B cell (primary cell): Measurements from ENCODE around the gene FMNL1. TPM values are rescaled to one million over a fixed set of nuclear protein-coding genes. Genes with fewer than 3 reads are reported as not detected.

Source experiments
- ATAC-seq: fragments of 200-7000 bp; cut with Tn5 transposase; one replicate; pipeline ENCODE4 v1.10.0; 2021; ENCODE audit warnings: low read depth, mild to moderate bottlenecking, moderate number of reproducible peaks, moderate library complexity
- CTCF ChIA-PET: fragments of 350-600 bp; sonication (Branson Sonifier 250); formaldehyde crosslinking; loops from one replicate; lab custom pipeline; 2021; ENCODE audit warnings: antibody characterized with exemption, inconsistent platforms; lab: Charles Lee
- POLR2A ChIA-PET: fragments of 350-600 bp; sonication (Branson Sonifier 250); formaldehyde crosslinking; loops from one replicate; lab custom pipeline; 2021; ENCODE audit warnings: antibody characterized with exemption; lab: Charles Lee
- DNase-seq: peaks from one replicate; pipeline ENCODE4 v3.0.0; 2013
- H2AFZ ChIP-seq: 2 replicates; pipeline ENCODE4 v1.6.1; 2012; ENCODE audit warnings: mild to moderate bottlenecking, low read depth, low read length; ENCODE audit not compliant: insufficient read depth, poor library complexity, severe bottlenecking
- H3K27ac ChIP-seq, 2 donors: 1 replicate in 1 of 2; 2 replicates in 1 of 2; pipeline ENCODE4 v1.5.1; 2012 to 2013; ENCODE audit warnings: low read length in 2 of 2, mild to moderate bottlenecking in 2 of 2, moderate library complexity in 1 of 2
- H3K27me3 ChIP-seq, 4 experiments: fragments of 200-600 bp in 1 of 4; sonication (generic) in 1 of 4; replicated peaks in 1 of 4; 1 replicate in 2 of 4; 2 replicates in 2 of 4; pipeline versions ENCODE4 v1.6.1 to v1.7.0; 2013 to 2016; ENCODE audit warnings: low read length in 3 of 4, mild to moderate bottlenecking in 2 of 4, mixed read lengths in 1 of 4, moderate library complexity in 1 of 4; ENCODE audit not compliant: insufficient read depth in 4 of 4, control insufficient read depth in 3 of 4; ENCODE audit errors: control extremely low read depth in 1 of 4
- H3K36me3 ChIP-seq, 2 experiments: replicated peaks in 1 of 2; 1 replicate in 1 of 2; 2 replicates in 1 of 2; pipeline versions ENCODE4 v1.6.1 to v1.7.1; 2013; ENCODE audit warnings: low read length in 1 of 2; ENCODE audit not compliant: insufficient read depth in 2 of 2, control insufficient read depth in 1 of 2; ENCODE audit errors: control extremely low read depth in 1 of 2, extremely low read depth in 1 of 2
- H3K4me1 ChIP-seq, 2 donors: fragments of 200-600 bp in 1 of 2; sonication (generic) in 1 of 2; 1 replicate in 1 of 2; 2 replicates in 1 of 2; pipeline versions ENCODE4 v1.5.1 to v1.6.1; 2013 to 2017; ENCODE audit warnings: low read length in 2 of 2; ENCODE audit not compliant: control insufficient read depth in 2 of 2, insufficient read depth in 2 of 2
- H3K4me2 ChIP-seq: replicated peaks from 2 replicates; pipeline ENCODE3; 2012; ENCODE audit warnings: mild to moderate bottlenecking, low read depth, low read length; ENCODE audit not compliant: poor library complexity, severe bottlenecking
- H3K4me3 ChIP-seq, 5 experiments: fragments of 200-600 bp in 1 of 5; sonication (generic) in 1 of 5; 1 replicate in 3 of 5; 2 replicates in 2 of 5; pipeline versions ENCODE4 v1.5.1 to v1.7.0; 2011 to 2016; ENCODE audit warnings: low read length in 4 of 5, mild to moderate bottlenecking in 4 of 5, low read depth in 2 of 5, control low read depth in 1 of 5, moderate library complexity in 1 of 5; ENCODE audit not compliant: insufficient read depth in 1 of 5; ENCODE audit errors: control extremely low read depth in 1 of 5, extremely low read depth in 1 of 5
- H3K79me2 ChIP-seq: fragments of 200-600 bp; sonication (generic); one replicate; pipeline ENCODE4 v1.6.0; 2016; ENCODE audit warnings: low read length; ENCODE audit not compliant: control insufficient read depth, insufficient read depth
- H3K9ac ChIP-seq: fragments of 200-600 bp; sonication (generic); 2 replicates; pipeline ENCODE4 v1.6.1; 2017; ENCODE audit warnings: mild to moderate bottlenecking, low read length, moderate library complexity
- H3K9me3 ChIP-seq, 3 donors: one replicate each; pipeline versions ENCODE4 v1.6.1 to v1.7.1; 2013; ENCODE audit warnings: low read length in 2 of 3; ENCODE audit not compliant: control insufficient read depth in 2 of 3, insufficient read depth in 1 of 3; ENCODE audit errors: control extremely low read depth in 1 of 3
- H4K20me1 ChIP-seq: 2 replicates; pipeline ENCODE4 v1.6.0; 2012; ENCODE audit warnings: mild to moderate bottlenecking, low read length; ENCODE audit not compliant: insufficient read depth, control insufficient read depth, poor library complexity, severe bottlenecking
- H3K27ac Mint-ChIP-seq: one replicate; pipeline ENCODE4 v1.8.0; 2021; ENCODE audit warnings: mixed read lengths
- H3K27me3 Mint-ChIP-seq: one replicate; pipeline ENCODE4 v1.8.0; 2021; ENCODE audit warnings: mixed read lengths
- H3K4me1 Mint-ChIP-seq: one replicate; pipeline ENCODE4 v1.8.0; 2021; ENCODE audit warnings: mixed read lengths
- H3K4me3 Mint-ChIP-seq: one replicate; pipeline ENCODE4 v1.8.0; 2021; ENCODE audit warnings: mixed read lengths
- H3K9me3 Mint-ChIP-seq: one replicate; pipeline ENCODE4 v1.8.0; 2022; ENCODE audit warnings: mixed read lengths; ENCODE audit not compliant: insufficient read depth
- CTCF ChIP-seq: fragments of 200-600 bp; IDR thresholded peaks from one replicate; pipeline ENCODE4 v1.8.0; 2022; ENCODE audit warnings: antibody characterized with exemption, mild to moderate bottlenecking
- EZH2 ChIP-seq: IDR thresholded peaks from 2 replicates; pipeline ENCODE4 v1.6.1; 2012; ENCODE audit warnings: borderline replicate concordance, low read depth, mild to moderate bottlenecking, moderate library complexity, low read length; ENCODE audit not compliant: insufficient read depth, poor library complexity, severe bottlenecking
- WGBS: methylation state at CpG from one replicate; pipeline ENCODE4 v1.1.5; 2013; ENCODE audit warnings: missing lambda C conversion rate; ENCODE audit not compliant: insufficient coverage; 5-methylcytosine and 5-hydroxymethylcytosine counted together
- intact Hi-C: fragments of 100-400 bp; cut with micrococcal nuclease; formaldehyde crosslinking; loops from one replicate; pipeline ENCODE4 v1.10.0; 2022
- polyA plus RNA-seq: library from polyadenylated mRNA; depleted of rRNA; stranded (reverse); fragments of >200 nt; gene quantifications from 2 replicates; pipeline ENCODE4 v1.2.3, GENCODE V29; 2012
- total RNA-seq, 2 donors: library from RNA; stranded (reverse); fragments of 120-200 nt in 1 of 2; gene quantifications; 1 replicate in 1 of 2; 2 replicates in 1 of 2; pipeline versions ENCODE4 v1.2.3 to v1.2.4, GENCODE V29; 2013 to 2022

Gene FMNL1
- total and polyA plus RNA-seq, 2 donors (not counting 1 experiment from before 2014, with no cell fraction given), result 386 to 663 TPM

- 84% methylated on average over 15 of the region's 21 CpGs for WGBS
- peak overlapping the region; percentile 63 for H3K27ac Mint-ChIP-seq
- ChIA-PET CTCF (interaction anchor here (0.6 to 17.0 kb wide), 13 partner anchors 8 to 128 kb away, joined by 3 to 520 read pairs (median 7); partner anchors contain the start of gene MAP3K14), POLR2A (interaction anchor here (0.7 to 1.8 kb wide), 4 partner anchors 13 to 106 kb away, joined by 4 to 6 read pairs (median 4); partner anchors contain the start of gene MAP3K14)
- Histone ChIP-seq H3K4me3 (no peak overlapping the region), H3K9me3 (no peaks in the 10 kb centered on the region), H4K20me1 (peaks cover 9% of the 10 kb centered on the region), H3K79me2 (peaks cover 38% of the 10 kb centered on the region), H3K27me3 (no peaks in the 10 kb centered on the region), H3K4me2 (no peak overlapping the region), H3K27ac (no peak overlapping the region), H2AFZ (no peak overlapping the region), H3K9ac (no peak overlapping the region), H3K4me1 (peaks cover 0 to 8% of the 10 kb centered on the region in 2 donors), H3K36me3 (peaks cover 4 to 73% of the 10 kb centered on the region in 2 experiments)
- H3K9me3 Mint-ChIP-seq, result no peaks in the 10 kb centered on the region
- intact Hi-C loops, result no loop called here
- H3K4me1 Mint-ChIP-seq, result peaks cover 4% of the 10 kb centered on the region
- TF ChIP-seq EZH2 (no peak), CTCF (no peak)
- ATAC-seq, result no peak
- DNase-seq, result no peak
- H3K4me3 Mint-ChIP-seq, result no peak overlapping the region
- H3K27me3 Mint-ChIP-seq, result no peaks in the 10 kb centered on the region
These were observed 61.3 kb downstream of the FMNL1 start for GRCh38 chr17:45282683-45283644.
